Measurements from ENCODE around the gene OR4B1. TPM values are rescaled to one million over a fixed set of nuclear protein-coding genes. Genes with fewer than 3 reads are reported as not detected.

The OR4B1 gene
- total and polyA plus RNA-seq, 2 donors (not counting 1 experiment from before 2014, with no cell fraction given) = not detected

DNA sequence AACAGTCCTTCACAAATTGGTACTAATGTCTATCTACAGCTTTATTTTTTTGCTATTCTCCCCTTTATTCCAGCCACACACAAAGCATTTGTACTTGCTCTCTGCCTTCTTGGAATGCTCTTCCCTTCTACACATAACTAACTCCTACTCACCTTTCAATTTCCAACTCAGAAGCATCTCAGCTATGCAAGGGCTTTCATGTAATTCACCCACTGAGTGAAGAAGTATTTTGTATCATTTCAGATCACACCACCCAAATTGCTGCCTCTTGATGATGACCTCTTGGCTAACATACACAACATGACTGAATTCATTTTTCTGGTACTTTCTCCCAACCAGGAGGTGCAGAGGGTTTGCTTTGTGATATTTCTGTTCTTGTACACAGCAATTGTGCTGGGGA is 28.2 kb downstream of the OR4B1 start, which contains the start of gene OR4X2:
OR4X2 (plus strand) TSS at position 301 of the 400 bp plus-strand sequence; CDS start at position 301, 0 bp downstream.
- CTCF ChIA-PET = no interaction called here
- no peak for ATAC-seq (ENCODE audit: low read depth)
- H3K4me1 Mint-ChIP-seq = no peaks in the 10 kb centered on the region

DNA sequence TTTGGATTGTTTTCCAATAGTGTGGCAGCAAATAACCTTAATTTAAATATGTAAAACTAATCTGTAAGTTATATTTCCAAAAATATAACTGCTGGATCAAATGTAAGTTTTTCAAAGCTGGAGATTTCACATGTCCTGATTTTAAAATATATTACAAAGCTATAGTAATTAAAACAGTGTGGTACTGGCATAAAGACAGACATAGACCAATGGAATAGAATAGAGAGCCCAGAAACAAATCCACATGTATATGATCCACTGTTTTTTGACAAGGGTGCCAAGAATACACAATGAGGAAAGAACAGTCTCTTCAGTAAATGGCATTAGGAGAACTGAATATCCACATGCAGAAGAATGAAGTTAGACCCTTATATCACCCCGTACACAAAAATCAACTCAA is 32.3 kb downstream of the OR4B1 start:
- Histone ChIP-seq H3K9ac (ENCODE audit: low read length) (no peak overlapping the region), H3K27me3 (replicated peaks in 1 of 4; ENCODE audit: control extremely low read depth in 1 of 4, control insufficient read depth in 3 of 4, insufficient read depth in 4 of 4, low read length in 3 of 4) (no peaks in the 10 kb centered on the region), H3K4me2 (replicated peaks; ENCODE audit: low read depth, low read length, poor library complexity, severe bottlenecking) (no peak overlapping the region), H4K20me1 (ENCODE audit: control insufficient read depth, insufficient read depth, low read length, poor library complexity, severe bottlenecking) (no peaks in the 10 kb centered on the region), H3K79me2 (ENCODE audit: control insufficient read depth, insufficient read depth, low read length) (no peaks in the 10 kb centered on the region), H3K4me1 (ENCODE audit: control insufficient read depth in 2 of 2, insufficient read depth in 2 of 2, low read length in 2 of 2) (no peaks in the 10 kb centered on the region), H3K9me3 (ENCODE audit: control extremely low read depth in 1 of 3, control insufficient read depth in 2 of 3, insufficient read depth in 1 of 3, low read length in 2 of 3) (peaks cover 3 to 7% (median 4%) of the 10 kb centered on the region in 3 donors), H3K27ac (ENCODE audit: low read length in 2 of 2) (no peak overlapping the region), H3K36me3 (replicated peaks in 1 of 2; ENCODE audit: control extremely low read depth in 1 of 2, control insufficient read depth in 1 of 2, extremely low read depth in 1 of 2, insufficient read depth in 2 of 2, low read length in 1 of 2) (no peaks in the 10 kb centered on the region), H3K4me3 (ENCODE audit: control extremely low read depth in 1 of 5, extremely low read depth in 1 of 5, insufficient read depth in 1 of 5, low read depth in 2 of 5, low read length in 4 of 5) (no peak overlapping the region), H2AFZ (ENCODE audit: insufficient read depth, low read depth, low read length, poor library complexity, severe bottlenecking) (no peak overlapping the region)
- CTCF ChIA-PET = no interaction called here
- H3K27ac Mint-ChIP-seq = no peak overlapping the region
- peaks cover 11% of the 10 kb centered on the region for H3K9me3 Mint-ChIP-seq (ENCODE audit: insufficient read depth)
- intact Hi-C loops (cut with micrococcal nuclease) = no loop called here
- no CpG with 5 or more reads among the region's 1 CpG for WGBS (ENCODE audit: insufficient coverage)
- POLR2A ChIA-PET = no interaction called here
- no peaks in the 10 kb centered on the region for H3K4me1 Mint-ChIP-seq
- TF ChIP-seq, protein P1, sequence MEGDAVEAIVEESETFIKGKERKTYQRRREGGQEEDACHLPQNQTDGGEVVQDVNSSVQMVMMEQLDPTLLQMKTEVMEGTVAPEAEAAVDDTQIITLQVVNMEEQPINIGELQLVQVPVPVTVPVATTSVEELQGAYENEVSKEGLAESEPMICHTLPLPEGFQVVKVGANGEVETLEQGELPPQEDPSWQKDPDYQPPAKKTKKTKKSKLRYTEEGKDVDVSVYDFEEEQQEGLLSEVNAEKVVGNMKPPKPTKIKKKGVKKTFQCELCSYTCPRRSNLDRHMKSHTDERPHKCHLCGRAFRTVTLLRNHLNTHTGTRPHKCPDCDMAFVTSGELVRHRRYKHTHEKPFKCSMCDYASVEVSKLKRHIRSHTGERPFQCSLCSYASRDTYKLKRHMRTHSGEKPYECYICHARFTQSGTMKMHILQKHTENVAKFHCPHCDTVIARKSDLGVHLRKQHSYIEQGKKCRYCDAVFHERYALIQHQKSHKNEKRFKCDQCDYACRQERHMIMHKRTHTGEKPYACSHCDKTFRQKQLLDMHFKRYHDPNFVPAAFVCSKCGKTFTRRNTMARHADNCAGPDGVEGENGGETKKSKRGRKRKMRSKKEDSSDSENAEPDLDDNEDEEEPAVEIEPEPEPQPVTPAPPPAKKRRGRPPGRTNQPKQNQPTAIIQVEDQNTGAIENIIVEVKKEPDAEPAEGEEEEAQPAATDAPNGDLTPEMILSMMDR (IDR thresholded peaks at IDR 0.05) = no peak
- DNase-seq (no peak), ATAC-seq (ENCODE audit: low read depth) (no peak)
- no peak overlapping the region for H3K4me3 Mint-ChIP-seq
- H3K27me3 Mint-ChIP-seq = peaks cover 27% of the 10 kb centered on the region

More for the DNA sequence above, 28.2 kb downstream of the OR4B1 start, which contains the start of gene OR4X2:
- Histone ChIP-seq H3K27me3 (replicated peaks in 1 of 4; ENCODE audit: control extremely low read depth in 1 of 4, control insufficient read depth in 3 of 4, insufficient read depth in 4 of 4, low read length in 3 of 4) (peaks cover 0 to 5% (median 2%) of the 10 kb centered on the region in 4 experiments), H3K36me3 (replicated peaks in 1 of 2; ENCODE audit: control extremely low read depth in 1 of 2, control insufficient read depth in 1 of 2, extremely low read depth in 1 of 2, insufficient read depth in 2 of 2, low read length in 1 of 2) (no peaks in the 10 kb centered on the region), H3K4me2 (replicated peaks; ENCODE audit: low read depth, low read length, poor library complexity, severe bottlenecking) (no peak within 1 kb of the TSS), H3K79me2 (ENCODE audit: control insufficient read depth, insufficient read depth, low read length) (no peaks in the 10 kb centered on the region), H4K20me1 (ENCODE audit: control insufficient read depth, insufficient read depth, low read length, poor library complexity, severe bottlenecking) (no peaks in the 10 kb centered on the region), H2AFZ (ENCODE audit: insufficient read depth, low read depth, low read length, poor library complexity, severe bottlenecking) (no peak within 1 kb of the TSS), H3K9me3 (ENCODE audit: control extremely low read depth in 1 of 3, control insufficient read depth in 2 of 3, insufficient read depth in 1 of 3, low read length in 2 of 3) (peaks cover 3 to 7% (median 4%) of the 10 kb centered on the region in 3 donors), H3K4me3 (ENCODE audit: control extremely low read depth in 1 of 5, extremely low read depth in 1 of 5, insufficient read depth in 1 of 5, low read depth in 2 of 5, low read length in 4 of 5) (no peak within 1 kb of the TSS), H3K4me1 (ENCODE audit: control insufficient read depth in 2 of 2, insufficient read depth in 2 of 2, low read length in 2 of 2) (no peaks in the 10 kb centered on the region), H3K9ac (ENCODE audit: low read length) (no peak within 1 kb of the TSS), H3K27ac (ENCODE audit: low read length in 2 of 2) (no peak within 1 kb of the TSS)
- TF ChIP-seq, protein P1 (IDR thresholded peaks at IDR 0.05) = no peak
- no peak for TF ChIP-seq EZH2 (IDR thresholded peaks at IDR 0.05; ENCODE audit: borderline replicate concordance, insufficient read depth, low read depth, low read length, poor library complexity, severe bottlenecking)
- Mint-ChIP-seq H3K9me3 (ENCODE audit: insufficient read depth) (peaks cover 3% of the 10 kb centered on the region), H3K4me3 (no peak within 1 kb of the TSS), H3K27me3 (peaks cover 34% of the 10 kb centered on the region), H3K27ac (no peak within 1 kb of the TSS)
- no peak for DNase-seq
- POLR2A ChIA-PET = no interaction called here
- intact Hi-C loops (cut with micrococcal nuclease) = no loop called here

All from B cell (primary cell).